ENCODE measurements around the gene SNX6.

SNX6 gene

GRCh38 chr14:34614638-34615037 lies 15.3 kb downstream of the SNX6 start:
- H3K27ac ChIP-seq (ENCODE audit: low read depth, low read length, severe bottlenecking), result no peak overlapping the region
- no peaks in the 10 kb centered on the region for H3K4me1 ChIP-seq (ENCODE audit: control insufficient read depth, insufficient read depth, low read length, poor library complexity, severe bottlenecking)
- H3K36me3 ChIP-seq (ENCODE audit: control insufficient read depth, insufficient read depth, low read length), result peaks cover 55% of the 10 kb centered on the region
- H3K4me3 ChIP-seq (ENCODE audit: extremely low read depth, insufficient read depth, low read length, poor library complexity, severe bottlenecking), result no peak overlapping the region
- 90 to 95% methylated on average over 2 to 4 of the region's 4 CpGs for WGBS, 2 experiments (ENCODE audit: insufficient coverage in 2 of 2)
- no peaks in the 10 kb centered on the region for H3K9me3 ChIP-seq (ENCODE audit: control insufficient read depth, low read length)

DNA sequence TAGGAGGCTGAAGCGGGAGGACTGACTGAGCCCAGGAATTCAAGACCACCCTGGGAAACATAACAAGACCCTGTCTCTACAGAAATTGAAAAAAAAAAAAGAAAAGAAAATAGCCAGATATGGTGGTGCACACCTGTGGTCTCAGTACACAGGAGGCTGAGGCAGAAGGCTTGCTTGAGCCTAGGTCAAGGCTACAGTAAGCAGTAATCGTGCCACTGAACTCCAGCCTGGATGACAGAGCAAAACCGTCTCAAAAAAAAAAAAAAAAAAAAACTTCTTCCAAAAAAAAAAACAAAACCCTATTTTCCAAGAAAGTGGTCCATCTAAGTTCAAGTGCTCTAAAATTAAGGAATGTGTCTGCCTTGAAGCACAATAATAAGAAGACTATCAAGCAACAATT lies 19.8 kb downstream of the SNX6 start:
- Histone ChIP-seq H3K4me3 (ENCODE audit: extremely low read depth, insufficient read depth, low read length, poor library complexity, severe bottlenecking) (no peak overlapping the region), H3K36me3 (ENCODE audit: control insufficient read depth, insufficient read depth, low read length) (peaks cover 73% of the 10 kb centered on the region), H3K27ac (ENCODE audit: low read depth, low read length, severe bottlenecking) (no peak overlapping the region), H3K4me1 (ENCODE audit: control insufficient read depth, insufficient read depth, low read length, poor library complexity, severe bottlenecking) (no peaks in the 10 kb centered on the region), H3K9me3 (ENCODE audit: control insufficient read depth, low read length) (no peaks in the 10 kb centered on the region)
- 80% methylated on average over 2 of the region's 3 CpGs; no CpG with 5 or more reads in 1 of the 2 experiments for WGBS, 2 experiments (ENCODE audit: insufficient coverage in 2 of 2)

DNA sequence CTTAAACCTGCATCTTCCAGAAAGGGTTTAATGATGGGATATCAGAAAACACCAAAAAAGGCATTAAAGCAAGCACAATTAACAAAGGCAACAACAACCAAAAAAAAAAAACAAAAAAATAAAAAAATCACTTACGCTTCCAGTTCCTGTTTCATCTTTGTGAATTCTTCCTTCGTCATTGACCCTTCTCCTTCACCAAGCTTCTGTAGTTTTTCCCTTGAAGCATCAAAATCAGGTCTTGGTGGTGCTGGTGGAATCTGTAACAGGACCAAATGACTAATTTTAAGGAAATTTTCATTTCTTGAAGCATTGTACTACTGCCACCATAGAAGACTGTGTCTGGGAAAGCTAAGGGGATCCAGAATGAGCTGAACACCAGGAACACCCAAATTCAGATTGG lies 24.5 kb downstream of the SNX6 start:
- Histone ChIP-seq H3K9me3 (ENCODE audit: control insufficient read depth, low read length) (no peaks in the 10 kb centered on the region), H3K27ac (ENCODE audit: low read depth, low read length, severe bottlenecking) (no peak overlapping the region), H3K36me3 (ENCODE audit: control insufficient read depth, insufficient read depth, low read length) (peaks cover 89% of the 10 kb centered on the region), H3K4me1 (ENCODE audit: control insufficient read depth, insufficient read depth, low read length, poor library complexity, severe bottlenecking) (no peaks in the 10 kb centered on the region), H3K4me3 (ENCODE audit: extremely low read depth, insufficient read depth, low read length, poor library complexity, severe bottlenecking) (no peak overlapping the region)
- WGBS, 2 experiments (ENCODE audit: insufficient coverage in 2 of 2), result 100% methylated on average over 2 of the region's 2 CpGs; no CpG with 5 or more reads in 1 of the 2 experiments

DNA sequence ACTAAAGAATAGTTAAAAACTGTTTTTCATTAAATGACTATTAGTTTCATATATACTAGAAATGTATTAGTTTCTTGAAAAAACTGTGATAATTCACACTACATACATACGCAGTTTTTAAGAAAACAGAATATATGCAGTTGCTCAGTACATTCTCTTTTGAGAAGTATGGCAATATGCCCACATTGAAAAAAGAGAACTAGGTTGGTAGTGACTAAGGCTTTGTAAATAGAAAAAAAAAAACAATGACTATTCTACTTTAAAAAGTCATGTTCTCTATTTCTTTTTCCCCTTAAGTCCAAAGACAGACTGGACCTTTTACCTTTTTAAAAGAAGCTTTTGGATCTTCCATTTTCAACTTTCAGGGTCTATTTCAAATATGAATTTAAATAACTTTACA lies 25.0 kb downstream of the SNX6 start:
- peaks cover 91% of the 10 kb centered on the region for H3K36me3 ChIP-seq (ENCODE audit: control insufficient read depth, insufficient read depth, low read length)
- H3K27ac ChIP-seq (ENCODE audit: low read depth, low read length, severe bottlenecking), result no peak overlapping the region
- no CpG with 5 or more reads among the region's 1 CpG for WGBS, 2 experiments (ENCODE audit: insufficient coverage in 2 of 2)
- no peak overlapping the region for H3K4me3 ChIP-seq (ENCODE audit: extremely low read depth, insufficient read depth, low read length, poor library complexity, severe bottlenecking)
- H3K9me3 ChIP-seq (ENCODE audit: control insufficient read depth, low read length), result no peaks in the 10 kb centered on the region
- H3K4me1 ChIP-seq (ENCODE audit: control insufficient read depth, insufficient read depth, low read length, poor library complexity, severe bottlenecking), result no peaks in the 10 kb centered on the region

- Histone ChIP-seq H3K4me1 (ENCODE audit: control insufficient read depth, insufficient read depth, low read length, poor library complexity, severe bottlenecking) (no peaks in the 10 kb centered on the region), H3K36me3 (ENCODE audit: control insufficient read depth, insufficient read depth, low read length) (peaks cover 93% of the 10 kb centered on the region), H3K4me3 (ENCODE audit: extremely low read depth, insufficient read depth, low read length, poor library complexity, severe bottlenecking) (no peak overlapping the region), H3K27ac (ENCODE audit: low read depth, low read length, severe bottlenecking) (no peak overlapping the region), H3K9me3 (ENCODE audit: control insufficient read depth, low read length) (no peaks in the 10 kb centered on the region)
- WGBS, 2 experiments (ENCODE audit: insufficient coverage in 2 of 2), result 97 to 100% methylated on average over 2 of the region's 3 CpGs
Measured at GRCh38 chr14:34596891-34597290, 33.1 kb downstream of the SNX6 start.

- no peaks in the 10 kb centered on the region for H3K4me1 ChIP-seq (ENCODE audit: control insufficient read depth, insufficient read depth, low read length, poor library complexity, severe bottlenecking)
- H3K9me3 ChIP-seq (ENCODE audit: control insufficient read depth, low read length), result no peaks in the 10 kb centered on the region
- no peak overlapping the region for H3K27ac ChIP-seq (ENCODE audit: low read depth, low read length, severe bottlenecking)
- 94 to 98% methylated on average over 9 to 10 of the region's 11 CpGs for WGBS, 2 experiments (ENCODE audit: insufficient coverage in 2 of 2)
- H3K4me3 ChIP-seq (ENCODE audit: extremely low read depth, insufficient read depth, low read length, poor library complexity, severe bottlenecking), result no peak overlapping the region
- H3K36me3 ChIP-seq (ENCODE audit: control insufficient read depth, insufficient read depth, low read length), result peaks cover 91% of the 10 kb centered on the region
Measured at GRCh38 chr14:34593740-34594375, 36.1 kb downstream of the SNX6 start.

- Histone ChIP-seq H3K4me3 (ENCODE audit: extremely low read depth, insufficient read depth, low read length, poor library complexity, severe bottlenecking) (no peak overlapping the region), H3K36me3 (ENCODE audit: control insufficient read depth, insufficient read depth, low read length) (peaks cover 89% of the 10 kb centered on the region), H3K27ac (ENCODE audit: low read depth, low read length, severe bottlenecking) (no peak overlapping the region), H3K4me1 (ENCODE audit: control insufficient read depth, insufficient read depth, low read length, poor library complexity, severe bottlenecking) (no peaks in the 10 kb centered on the region), H3K9me3 (ENCODE audit: control insufficient read depth, low read length) (no peaks in the 10 kb centered on the region)
- 92 to 97% methylated on average over 4 to 5 of the region's 5 CpGs for WGBS, 2 experiments (ENCODE audit: insufficient coverage in 2 of 2)
Measured at GRCh38 chr14:34592623-34593022, 37.3 kb downstream of the SNX6 start.

GRCh38 chr14:34583525-34583924 lies 46.4 kb downstream of the SNX6 start:
- Histone ChIP-seq H3K36me3 (ENCODE audit: control insufficient read depth, insufficient read depth, low read length) (peaks cover 75% of the 10 kb centered on the region), H3K4me1 (ENCODE audit: control insufficient read depth, insufficient read depth, low read length, poor library complexity, severe bottlenecking) (no peaks in the 10 kb centered on the region), H3K9me3 (ENCODE audit: control insufficient read depth, low read length) (no peaks in the 10 kb centered on the region), H3K27ac (ENCODE audit: low read depth, low read length, severe bottlenecking) (no peak overlapping the region), H3K4me3 (ENCODE audit: extremely low read depth, insufficient read depth, low read length, poor library complexity, severe bottlenecking) (no peak overlapping the region)
- 96 to 100% methylated on average over 2 to 4 of the region's 6 CpGs for WGBS, 2 experiments (ENCODE audit: insufficient coverage in 2 of 2)

DNA sequence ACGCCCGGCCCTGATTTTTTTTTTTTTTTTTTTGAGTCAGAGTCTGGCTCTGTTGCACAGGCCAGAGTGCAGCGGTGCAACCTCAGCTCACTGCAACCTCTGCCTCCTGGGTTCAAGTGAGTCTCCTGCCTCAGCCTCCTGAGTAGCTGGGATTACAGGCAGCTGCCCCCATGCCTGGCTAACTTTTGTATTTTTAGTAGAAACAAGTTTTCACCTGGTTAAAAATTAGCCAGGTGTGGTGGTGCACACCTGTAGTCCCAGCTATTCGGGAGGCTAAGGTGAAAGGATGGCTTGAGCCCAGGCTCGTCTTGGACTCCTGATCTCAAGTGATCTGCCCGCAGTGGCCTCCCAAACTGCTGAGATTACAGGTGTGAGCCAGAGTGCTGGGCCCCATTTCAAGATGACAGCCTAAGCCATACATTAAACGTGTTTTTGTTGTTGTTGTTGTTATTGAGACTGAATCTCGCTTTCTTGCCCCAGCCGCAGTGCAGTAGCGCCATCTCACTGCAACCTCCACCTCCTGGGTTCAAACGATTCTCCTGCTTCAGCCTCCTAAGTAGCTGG lies 47.7 kb downstream of the SNX6 start:
- Histone ChIP-seq H3K4me1 (ENCODE audit: control insufficient read depth, insufficient read depth, low read length, poor library complexity, severe bottlenecking) (no peaks in the 10 kb centered on the region), H3K9me3 (ENCODE audit: control insufficient read depth, low read length) (no peaks in the 10 kb centered on the region), H3K36me3 (ENCODE audit: control insufficient read depth, insufficient read depth, low read length) (peaks cover 78% of the 10 kb centered on the region), H3K27ac (ENCODE audit: low read depth, low read length, severe bottlenecking) (no peak overlapping the region), H3K4me3 (ENCODE audit: extremely low read depth, insufficient read depth, low read length, poor library complexity, severe bottlenecking) (no peak overlapping the region)
- 95 to 99% methylated on average over 7 to 8 of the region's 11 CpGs for WGBS, 2 experiments (ENCODE audit: insufficient coverage in 2 of 2)

DNA sequence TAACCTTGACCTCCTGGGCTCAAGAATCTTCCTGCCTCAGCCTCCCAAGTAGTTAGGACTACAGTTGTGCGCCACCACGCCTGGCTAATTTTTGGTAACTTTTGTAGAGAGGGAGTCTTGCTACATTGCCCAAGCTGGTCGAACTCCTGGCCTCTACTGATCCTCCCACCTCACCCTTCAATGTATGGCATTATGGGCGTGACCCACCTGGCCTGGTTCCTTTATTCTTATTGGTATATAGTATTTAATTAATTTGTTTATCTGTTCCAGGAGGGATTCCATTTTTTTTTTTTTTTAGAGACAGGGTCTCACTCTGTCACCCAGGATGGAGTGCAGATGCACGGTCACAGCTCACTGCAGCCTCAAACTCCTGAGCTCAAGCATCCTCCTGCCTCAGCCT lies 49.6 kb downstream of the SNX6 start:
- H3K27ac ChIP-seq (ENCODE audit: low read depth, low read length, severe bottlenecking), result no peak overlapping the region
- 92 to 96% methylated on average over 1 to 4 of the region's 5 CpGs for WGBS, 2 experiments (ENCODE audit: insufficient coverage in 2 of 2)
- H3K4me3 ChIP-seq (ENCODE audit: extremely low read depth, insufficient read depth, low read length, poor library complexity, severe bottlenecking), result no peak overlapping the region
- H3K9me3 ChIP-seq (ENCODE audit: control insufficient read depth, low read length), result no peaks in the 10 kb centered on the region
- H3K4me1 ChIP-seq (ENCODE audit: control insufficient read depth, insufficient read depth, low read length, poor library complexity, severe bottlenecking), result no peaks in the 10 kb centered on the region
- H3K36me3 ChIP-seq (ENCODE audit: control insufficient read depth, insufficient read depth, low read length), result peaks cover 80% of the 10 kb centered on the region

- 100% methylated on average over 2 of the region's 3 CpGs; no CpG with 5 or more reads in 1 of the 2 experiments for WGBS, 2 experiments (ENCODE audit: insufficient coverage in 2 of 2)
- Histone ChIP-seq H3K36me3 (ENCODE audit: control insufficient read depth, insufficient read depth, low read length) (peaks cover 83% of the 10 kb centered on the region), H3K4me3 (ENCODE audit: extremely low read depth, insufficient read depth, low read length, poor library complexity, severe bottlenecking) (no peak overlapping the region), H3K4me1 (ENCODE audit: control insufficient read depth, insufficient read depth, low read length, poor library complexity, severe bottlenecking) (no peaks in the 10 kb centered on the region), H3K27ac (ENCODE audit: low read depth, low read length, severe bottlenecking) (no peak overlapping the region), H3K9me3 (ENCODE audit: control insufficient read depth, low read length) (no peaks in the 10 kb centered on the region)
Measured at GRCh38 chr14:34571771-34572170, 58.2 kb downstream of the SNX6 start.
